ENCODE results near the gene SMYD3. TPM values are rescaled to one million over a fixed set of nuclear protein-coding genes. Genes with fewer than 3 reads are reported as not detected.

The SMYD3 gene
- polyA plus RNA-seq, 1 donor from 2014 or later, result 48.6 TPM

DNA sequence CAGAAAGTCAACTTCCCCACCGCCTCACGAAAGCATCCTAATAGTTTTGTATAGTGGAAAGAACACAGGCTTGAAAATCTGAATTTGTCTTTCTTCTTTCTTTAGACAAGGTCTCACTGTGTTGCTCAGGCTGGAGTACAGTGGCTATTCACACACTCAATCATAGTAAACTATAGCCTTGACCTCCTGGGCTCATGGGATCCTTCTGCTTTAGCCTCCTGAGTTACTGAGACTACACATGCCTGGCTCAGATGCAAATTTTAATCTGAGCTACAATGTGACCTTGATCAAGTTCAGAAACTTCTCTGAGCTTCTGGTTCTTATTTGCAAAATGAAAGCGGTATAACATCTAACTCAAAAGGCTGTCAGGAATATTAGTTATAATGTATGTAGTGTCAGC is 362.1 kb downstream of the SMYD3 start:
- H3K9me2 ChIP-seq (ENCODE audit: insufficient read depth, low read length), result no peaks in the 10 kb centered on the region
- no peaks in the 10 kb centered on the region for H3K79me2 ChIP-seq (replicated peaks; ENCODE audit: insufficient read depth, low read length)
- H3K4me2 ChIP-seq (ENCODE audit: low read length), result no peak overlapping the region
- no peaks in the 10 kb centered on the region for H4K20me1 ChIP-seq (ENCODE audit: insufficient read depth)
- no peak overlapping the region for H3K27ac ChIP-seq (ENCODE audit: low read length)
- H3K4me3 ChIP-seq (ENCODE audit: low read length), result no peak overlapping the region
- TF ChIP-seq EP300 (conservative IDR thresholded peaks at IDR 0.05; ENCODE audit: poor library complexity, severe bottlenecking) (no peak), EZH2 (IDR thresholded peaks at IDR 0.05; ENCODE audit: borderline replicate concordance, insufficient read depth, low read length, poor library complexity, severe bottlenecking) (no peak), POLR2AphosphoS5 (IDR thresholded peaks at IDR 0.05) (no peak), MXI1 (conservative IDR thresholded peaks at IDR 0.05; ENCODE audit: poor library complexity, severe bottlenecking) (no peak), RAD21 (conservative IDR thresholded peaks at IDR 0.05) (no peak), TAF1 (IDR thresholded peaks at IDR 0.05; ENCODE audit: low read depth) (no peak), SMC3 (conservative IDR thresholded peaks at IDR 0.05; ENCODE audit: poor library complexity) (no peak)
- TF ChIP-seq, protein P1, sequence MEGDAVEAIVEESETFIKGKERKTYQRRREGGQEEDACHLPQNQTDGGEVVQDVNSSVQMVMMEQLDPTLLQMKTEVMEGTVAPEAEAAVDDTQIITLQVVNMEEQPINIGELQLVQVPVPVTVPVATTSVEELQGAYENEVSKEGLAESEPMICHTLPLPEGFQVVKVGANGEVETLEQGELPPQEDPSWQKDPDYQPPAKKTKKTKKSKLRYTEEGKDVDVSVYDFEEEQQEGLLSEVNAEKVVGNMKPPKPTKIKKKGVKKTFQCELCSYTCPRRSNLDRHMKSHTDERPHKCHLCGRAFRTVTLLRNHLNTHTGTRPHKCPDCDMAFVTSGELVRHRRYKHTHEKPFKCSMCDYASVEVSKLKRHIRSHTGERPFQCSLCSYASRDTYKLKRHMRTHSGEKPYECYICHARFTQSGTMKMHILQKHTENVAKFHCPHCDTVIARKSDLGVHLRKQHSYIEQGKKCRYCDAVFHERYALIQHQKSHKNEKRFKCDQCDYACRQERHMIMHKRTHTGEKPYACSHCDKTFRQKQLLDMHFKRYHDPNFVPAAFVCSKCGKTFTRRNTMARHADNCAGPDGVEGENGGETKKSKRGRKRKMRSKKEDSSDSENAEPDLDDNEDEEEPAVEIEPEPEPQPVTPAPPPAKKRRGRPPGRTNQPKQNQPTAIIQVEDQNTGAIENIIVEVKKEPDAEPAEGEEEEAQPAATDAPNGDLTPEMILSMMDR (IDR thresholded peaks at IDR 0.05; ENCODE audit: poor library complexity, severe bottlenecking), result no peak
- TF ChIP-seq, protein P2, sequence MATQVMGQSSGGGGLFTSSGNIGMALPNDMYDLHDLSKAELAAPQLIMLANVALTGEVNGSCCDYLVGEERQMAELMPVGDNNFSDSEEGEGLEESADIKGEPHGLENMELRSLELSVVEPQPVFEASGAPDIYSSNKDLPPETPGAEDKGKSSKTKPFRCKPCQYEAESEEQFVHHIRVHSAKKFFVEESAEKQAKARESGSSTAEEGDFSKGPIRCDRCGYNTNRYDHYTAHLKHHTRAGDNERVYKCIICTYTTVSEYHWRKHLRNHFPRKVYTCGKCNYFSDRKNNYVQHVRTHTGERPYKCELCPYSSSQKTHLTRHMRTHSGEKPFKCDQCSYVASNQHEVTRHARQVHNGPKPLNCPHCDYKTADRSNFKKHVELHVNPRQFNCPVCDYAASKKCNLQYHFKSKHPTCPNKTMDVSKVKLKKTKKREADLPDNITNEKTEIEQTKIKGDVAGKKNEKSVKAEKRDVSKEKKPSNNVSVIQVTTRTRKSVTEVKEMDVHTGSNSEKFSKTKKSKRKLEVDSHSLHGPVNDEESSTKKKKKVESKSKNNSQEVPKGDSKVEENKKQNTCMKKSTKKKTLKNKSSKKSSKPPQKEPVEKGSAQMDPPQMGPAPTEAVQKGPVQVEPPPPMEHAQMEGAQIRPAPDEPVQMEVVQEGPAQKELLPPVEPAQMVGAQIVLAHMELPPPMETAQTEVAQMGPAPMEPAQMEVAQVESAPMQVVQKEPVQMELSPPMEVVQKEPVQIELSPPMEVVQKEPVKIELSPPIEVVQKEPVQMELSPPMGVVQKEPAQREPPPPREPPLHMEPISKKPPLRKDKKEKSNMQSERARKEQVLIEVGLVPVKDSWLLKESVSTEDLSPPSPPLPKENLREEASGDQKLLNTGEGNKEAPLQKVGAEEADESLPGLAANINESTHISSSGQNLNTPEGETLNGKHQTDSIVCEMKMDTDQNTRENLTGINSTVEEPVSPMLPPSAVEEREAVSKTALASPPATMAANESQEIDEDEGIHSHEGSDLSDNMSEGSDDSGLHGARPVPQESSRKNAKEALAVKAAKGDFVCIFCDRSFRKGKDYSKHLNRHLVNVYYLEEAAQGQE (IDR thresholded peaks at IDR 0.05; ENCODE audit: borderline replicate concordance), result no peak
- H3K27me3 ChIP-seq (ENCODE audit: insufficient read depth, low read depth, low read length), result no peaks in the 10 kb centered on the region
- H3K36me3 ChIP-seq (ENCODE audit: insufficient read depth, low read length), result no peaks in the 10 kb centered on the region
- no peak overlapping the region for H2AFZ ChIP-seq (ENCODE audit: low read depth, low read length)
- H3F3A ChIP-seq (ENCODE audit: insufficient read depth, low read length, poor library complexity, severe bottlenecking), result no peaks in the 10 kb centered on the region
- H3K9ac ChIP-seq (ENCODE audit: low read length), result no peak overlapping the region
- H3K9me3 ChIP-seq (ENCODE audit: low read length), result no peaks in the 10 kb centered on the region

DNA sequence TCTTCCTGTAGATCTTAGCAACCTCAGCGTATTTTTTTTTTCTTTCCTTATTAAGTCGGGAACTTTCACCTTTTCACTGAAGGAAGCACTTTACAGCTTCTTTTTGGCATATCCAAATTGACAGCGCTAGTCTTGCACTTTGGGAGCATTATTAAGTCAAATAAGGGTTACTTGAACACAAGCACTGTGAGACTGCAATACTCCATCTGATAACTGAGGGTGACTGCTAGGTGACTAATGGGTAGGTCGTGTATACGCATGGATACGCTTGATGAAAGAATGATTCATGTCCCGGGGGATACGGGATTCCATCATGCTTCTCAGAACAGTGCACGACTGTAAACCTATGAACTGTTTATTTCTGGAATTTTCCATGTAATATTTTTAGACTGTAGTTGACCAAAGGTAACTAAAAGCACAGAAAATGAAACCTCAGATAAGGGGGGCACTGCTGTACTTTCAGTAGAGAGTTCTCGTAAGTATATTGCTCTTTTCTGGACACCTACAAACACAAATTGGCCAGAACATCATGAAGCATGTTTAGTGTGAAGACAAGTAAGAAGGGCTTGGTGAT is 364.7 kb downstream of the SMYD3 start:
- Histone ChIP-seq H4K20me1 (ENCODE audit: insufficient read depth) (no peaks in the 10 kb centered on the region), H2AFZ (ENCODE audit: low read depth, low read length) (no peak overlapping the region), H3K9ac (ENCODE audit: low read length) (no peak overlapping the region), H3K36me3 (ENCODE audit: insufficient read depth, low read length) (no peaks in the 10 kb centered on the region), H3K4me3 (ENCODE audit: low read length) (no peak overlapping the region), H3K9me3 (ENCODE audit: low read length) (no peaks in the 10 kb centered on the region), H3K4me2 (ENCODE audit: low read length) (no peak overlapping the region), H3K79me2 (replicated peaks; ENCODE audit: insufficient read depth, low read length) (no peaks in the 10 kb centered on the region), H3K27me3 (ENCODE audit: insufficient read depth, low read depth, low read length) (no peaks in the 10 kb centered on the region), H3K27ac (ENCODE audit: low read length) (no peak overlapping the region), H3F3A (ENCODE audit: insufficient read depth, low read length, poor library complexity, severe bottlenecking) (no peaks in the 10 kb centered on the region), H3K9me2 (ENCODE audit: insufficient read depth, low read length) (no peaks in the 10 kb centered on the region)
- TF ChIP-seq, protein P1 (IDR thresholded peaks at IDR 0.05; ENCODE audit: poor library complexity, severe bottlenecking), result no peak
- TF ChIP-seq EZH2 (IDR thresholded peaks at IDR 0.05; ENCODE audit: borderline replicate concordance, insufficient read depth, low read length, poor library complexity, severe bottlenecking) (no peak), SMC3 (conservative IDR thresholded peaks at IDR 0.05; ENCODE audit: poor library complexity) (no peak), MXI1 (conservative IDR thresholded peaks at IDR 0.05; ENCODE audit: poor library complexity, severe bottlenecking) (no peak), TAF1 (IDR thresholded peaks at IDR 0.05; ENCODE audit: low read depth) (no peak), RAD21 (conservative IDR thresholded peaks at IDR 0.05) (no peak)

Data from neural cell (in vitro differentiated cells).